GM12801 (cell line): ENCODE data around the gene CDCA3.

Experiments used
- TF ChIP-seq, protein P1 (sequence below): IDR thresholded peaks from one replicate; pipeline ENCODE4 v1.5.1; 2011; ENCODE audit warnings: control low read depth; ENCODE audit not compliant: insufficient read length; ENCODE audit errors: extremely low read depth

CDCA3 gene

DNA sequence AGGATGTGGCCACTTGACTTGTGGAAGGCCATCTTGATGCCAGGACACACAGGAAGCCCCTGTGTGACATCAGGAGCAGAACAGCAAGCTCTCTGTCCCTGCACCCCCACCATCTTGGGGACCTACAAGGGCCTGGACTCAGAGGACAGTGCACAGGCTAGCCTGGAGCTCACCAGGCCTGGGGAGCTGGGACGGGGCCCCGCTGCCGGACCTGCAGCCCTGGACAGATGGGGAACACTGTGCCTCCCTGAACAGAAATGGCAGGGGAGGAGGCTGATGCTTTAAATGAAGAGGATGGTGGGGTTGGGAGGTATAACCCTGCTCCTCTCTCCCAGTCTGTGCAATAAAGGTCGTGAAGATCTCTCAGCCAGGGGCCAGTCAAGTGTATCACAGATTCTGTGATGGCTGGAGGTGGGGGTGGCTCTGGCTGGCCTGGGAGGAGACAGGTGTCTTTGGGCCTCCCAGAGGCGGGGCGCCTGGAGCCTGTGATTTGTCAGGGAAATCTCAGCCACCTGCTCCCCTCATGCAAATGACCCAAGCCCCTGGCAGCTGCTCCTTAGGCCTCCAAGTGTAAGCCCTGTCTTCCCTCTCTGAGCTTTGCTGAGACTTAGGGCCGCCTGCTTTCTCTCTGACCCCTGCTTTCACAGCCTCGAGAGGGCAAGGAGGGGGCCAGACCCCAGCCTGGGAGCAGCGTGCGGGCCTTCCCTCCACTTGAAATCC lies 11.4 kb downstream of the CDCA3 start:
- TF ChIP-seq, protein P1, sequence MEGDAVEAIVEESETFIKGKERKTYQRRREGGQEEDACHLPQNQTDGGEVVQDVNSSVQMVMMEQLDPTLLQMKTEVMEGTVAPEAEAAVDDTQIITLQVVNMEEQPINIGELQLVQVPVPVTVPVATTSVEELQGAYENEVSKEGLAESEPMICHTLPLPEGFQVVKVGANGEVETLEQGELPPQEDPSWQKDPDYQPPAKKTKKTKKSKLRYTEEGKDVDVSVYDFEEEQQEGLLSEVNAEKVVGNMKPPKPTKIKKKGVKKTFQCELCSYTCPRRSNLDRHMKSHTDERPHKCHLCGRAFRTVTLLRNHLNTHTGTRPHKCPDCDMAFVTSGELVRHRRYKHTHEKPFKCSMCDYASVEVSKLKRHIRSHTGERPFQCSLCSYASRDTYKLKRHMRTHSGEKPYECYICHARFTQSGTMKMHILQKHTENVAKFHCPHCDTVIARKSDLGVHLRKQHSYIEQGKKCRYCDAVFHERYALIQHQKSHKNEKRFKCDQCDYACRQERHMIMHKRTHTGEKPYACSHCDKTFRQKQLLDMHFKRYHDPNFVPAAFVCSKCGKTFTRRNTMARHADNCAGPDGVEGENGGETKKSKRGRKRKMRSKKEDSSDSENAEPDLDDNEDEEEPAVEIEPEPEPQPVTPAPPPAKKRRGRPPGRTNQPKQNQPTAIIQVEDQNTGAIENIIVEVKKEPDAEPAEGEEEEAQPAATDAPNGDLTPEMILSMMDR, result no peak

- TF ChIP-seq, protein P1, result no peak
These were observed 12.2 kb downstream of the CDCA3 start for GRCh38 chr12:6838854-6839253.

GRCh38 chr12:6837370-6838060 lies 13.6 kb downstream of the CDCA3 start:
- TF ChIP-seq, protein P1, result no peak

- TF ChIP-seq, protein P1, result no peak
These were observed 14.2 kb downstream of the CDCA3 start for GRCh38 chr12:6836851-6837250.

- TF ChIP-seq, protein P1, result no peak
These were observed 16.2 kb downstream of the CDCA3 start for GRCh38 chr12:6834873-6835272.

DNA sequence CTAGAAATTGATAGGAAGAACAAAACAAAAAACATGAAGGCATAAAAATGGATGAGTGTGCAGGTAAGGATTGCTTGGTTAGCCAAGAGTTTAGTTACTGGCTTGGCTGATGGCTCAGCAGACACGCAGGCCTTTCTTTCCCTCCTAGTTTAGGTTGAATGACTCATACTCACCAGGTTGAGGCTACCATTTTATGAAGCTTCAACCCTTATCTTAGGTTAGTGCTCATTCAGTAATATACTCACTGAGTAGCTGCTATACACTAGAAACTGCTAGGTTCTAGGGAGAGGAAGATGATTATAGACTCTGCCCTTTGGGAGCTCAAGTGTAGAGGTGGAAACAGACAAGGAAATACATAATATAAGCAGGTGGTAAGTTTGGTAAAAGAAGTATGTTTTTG lies 16.8 kb downstream of the CDCA3 start:
- TF ChIP-seq, protein P1, result no peak

GRCh38 chr12:6833189-6833890 lies 17.7 kb downstream of the CDCA3 start:
- TF ChIP-seq, protein P1, result no peak
